ENCODE results near the gene BIRC2. TPM values are rescaled to one million over a fixed set of nuclear protein-coding genes. Genes with fewer than 3 reads are reported as not detected.

The BIRC2 gene
- total RNA-seq, 1 experiment from 2014 or later, result 28.2 TPM

- Mint-ChIP-seq H3K4me1 (peaks cover 3 to 12% of the 10 kb centered on the region in 2 experiments; a peak in 3 of 4 replicates), H3K9me3 (peaks cover 13 to 15% of the 10 kb centered on the region in 2 experiments), H3K36me3 (ENCODE audit: insufficient read depth in 1 of 3, low read depth in 3 of 3) (peaks cover 7 to 31% (median 20%) of the 10 kb centered on the region in 3 experiments), H3K27ac (no peak overlapping the region), H3K4me3 (no peak overlapping the region), H3K27me3 (ENCODE audit: low read depth) (no peaks in the 10 kb centered on the region)
- TF ChIP-seq CTCF (conservative IDR thresholded peaks at IDR 0.05), result no peak
- Histone ChIP-seq H3K23ac (ENCODE audit: insufficient read length, low read depth, low read length) (no peak overlapping the region), H2BK5ac (ENCODE audit: insufficient read length, low read length) (no peak overlapping the region), H3K4me2 (ENCODE audit: insufficient read depth, insufficient read length, low read length) (no peak overlapping the region), H2BK15ac (ENCODE audit: low read depth, low read length) (0 out of 2 replicates have a peak overlapping the region, but pooled peaks have one; percentile 99), H3K4me1 (ENCODE audit: insufficient read depth, low read length) (0 out of 2 replicates have a peak, but pooled peaks cover 5% of the 10 kb centered on the region), H3K27ac (ENCODE audit: insufficient read length, low read depth, low read length) (no peak overlapping the region), H2BK12ac (ENCODE audit: insufficient read length, low read depth, low read length) (no peak overlapping the region), H3K56ac (ENCODE audit: insufficient read length, low read depth, low read length) (no peak overlapping the region), H2BK120ac (ENCODE audit: low read depth, low read length, poor library complexity, severe bottlenecking) (no peak overlapping the region), H2BK20ac (ENCODE audit: low read depth, low read length, poor library complexity, severe bottlenecking) (no peak overlapping the region), H4K5ac (ENCODE audit: insufficient read length, low read depth, low read length) (no peak overlapping the region), H4K91ac (ENCODE audit: insufficient read length, low read depth, low read length) (no peak overlapping the region), H2AK5ac (ENCODE audit: insufficient read length, low read length) (no peak overlapping the region), H3K79me2 (ENCODE audit: insufficient read depth, low read length) (no peaks in the 10 kb centered on the region), H3K9me3 (ENCODE audit: control insufficient read depth, low read depth, low read length) (no peaks in the 10 kb centered on the region), H3K79me1 (ENCODE audit: insufficient read depth, low read depth, low read length, poor library complexity, severe bottlenecking) (no peaks in the 10 kb centered on the region), H3K14ac (ENCODE audit: insufficient read depth, low read length) (no peak overlapping the region; the same call in 1 of the 2 replicates), H3T11ph (ENCODE audit: low read length) (no peak overlapping the region), H3K23me2 (ENCODE audit: insufficient read length, low read depth, low read length, poor library complexity, severe bottlenecking) (no peaks in the 10 kb centered on the region), H3K9ac (ENCODE audit: extremely low read depth, insufficient read length, low read length) (no peak overlapping the region), H4K20me1 (ENCODE audit: control insufficient read depth, insufficient read depth, insufficient read length) (no peaks in the 10 kb centered on the region), H4K8ac (replicated peaks; ENCODE audit: insufficient read length, low read depth, low read length) (no peak overlapping the region), H3K4ac (ENCODE audit: low read depth, low read length) (no peak overlapping the region), H2AFZ (ENCODE audit: low read length) (no peak overlapping the region), H3K18ac (ENCODE audit: insufficient read length, low read depth, low read length) (no peak overlapping the region), H3K27me3 (ENCODE audit: insufficient read depth, low read length) (no peaks in the 10 kb centered on the region)
- WGBS (ENCODE audit: extremely low coverage, insufficient read length, low lambda C conversion rate), result no CpG with 5 or more reads among the region's 4 CpGs
- DNase-seq, result no peak
Measured at GRCh38 chr11:102413497-102413896, 66.5 kb downstream of the BIRC2 start.
